AG04449 (cell line): ENCODE data around the gene SI.

Experiments used
- CTCF ChIA-PET: fragments of 350-600 bp; formaldehyde crosslinking; extraction: SDS; loops from one replicate; lab custom pipeline; 2021; ENCODE audit warnings: antibody characterized with exemption; lab: Yijun Ruan, JAX
- POLR2A ChIA-PET: fragments of 400-600, 350-600 bp; formaldehyde crosslinking; extraction: SDS; loops from one replicate; lab custom pipeline; 2020; ENCODE audit warnings: antibody characterized with exemption, inconsistent platforms; lab: Yijun Ruan, JAX
- DNase-seq: peaks from one replicate; pipeline ENCODE4 v3.0.0-alpha.2; 2010; ENCODE audit warnings: low read depth, low spot score
- H3K4me3 ChIP-seq: 2 replicates; pipeline ENCODE4 v1.5.1; 2011; ENCODE audit warnings: low read depth, mild to moderate bottlenecking, control low read depth, low read length
- CTCF ChIP-seq: IDR thresholded peaks from one replicate; pipeline ENCODE4 v1.5.1; 2011; ENCODE audit warnings: mild to moderate bottlenecking, moderate library complexity, low read length, control low read depth, inconsistent platforms; ENCODE audit not compliant: insufficient read depth; ENCODE audit errors: missing control alignments

Gene SI

GRCh38 chr3:165075695-165076094 lies 2.6 kb downstream of the SI start:
- H3K4me3 ChIP-seq: no peak overlapping the region
- POLR2A ChIA-PET: no interaction called here
- no peak for DNase-seq
- TF ChIP-seq CTCF: no peak
- CTCF ChIA-PET: no interaction called here

GRCh38 chr3:165070682-165071081 lies 7.6 kb downstream of the SI start:
- H3K4me3 ChIP-seq: no peak overlapping the region
- POLR2A ChIA-PET: no interaction called here
- DNase-seq: no peak
- CTCF ChIA-PET: no interaction called here
- no peak for TF ChIP-seq CTCF

GRCh38 chr3:165056510-165056909 lies 21.8 kb downstream of the SI start:
- ChIA-PET CTCF (no interaction called here), POLR2A (no interaction called here)
- no peak for DNase-seq
- H3K4me3 ChIP-seq: no peak overlapping the region
- no peak for TF ChIP-seq CTCF

GRCh38 chr3:165040186-165040585 lies 38.1 kb downstream of the SI start:
- TF ChIP-seq CTCF: no peak
- DNase-seq: no peak
- ChIA-PET CTCF (no interaction called here), POLR2A (no interaction called here)
- H3K4me3 ChIP-seq: no peak overlapping the region

GRCh38 chr3:165011557-165011956 lies 66.7 kb downstream of the SI start:
- TF ChIP-seq CTCF: no peak
- CTCF ChIA-PET: no interaction called here
- no peak overlapping the region for H3K4me3 ChIP-seq
- DNase-seq: no peak
- POLR2A ChIA-PET: no interaction called here

- no peak overlapping the region for H3K4me3 ChIP-seq
- POLR2A ChIA-PET: no interaction called here
- no peak for DNase-seq
- TF ChIP-seq CTCF: no peak
- CTCF ChIA-PET: no interaction called here
Measured at GRCh38 chr3:164984947-164985346, 93.3 kb downstream of the SI start.

GRCh38 chr3:164962610-164963009 lies 115.7 kb downstream of the SI start:
- POLR2A ChIA-PET: no interaction called here
- no peak for TF ChIP-seq CTCF
- no peak overlapping the region for H3K4me3 ChIP-seq
- CTCF ChIA-PET: no interaction called here
- no peak for DNase-seq
